ENCODE results near the gene CFAP97. TPM values are rescaled to one million over a fixed set of nuclear protein-coding genes. Genes with fewer than 3 reads are reported as not detected.
"Not testable (repeated sequence)": the region's sequence is repeated elsewhere in the genome, so short reads cannot be mapped to it uniquely, and the experiment has no call there.

CFAP97 gene
- total and polyA plus RNA-seq, 5 donors from 2014 or later: 28.3 to 87.1 (median 77.9) TPM

GRCh38 chr4:185212581-185212980, 8.8 kb upstream of the CFAP97 start:
- Histone ChIP-seq H3K27me3 (ENCODE audit: control insufficient read depth, insufficient read depth, low read length) (no peaks in the 10 kb centered on the region), H3K4me3 (ENCODE audit: low read depth, low read length) (peak overlapping the region; percentile 2), H3K36me3 (ENCODE audit: control insufficient read depth, insufficient read depth, low read length) (no peaks in the 10 kb centered on the region), H3K4me1 (ENCODE audit: control insufficient read depth, insufficient read depth, low read length, poor library complexity, severe bottlenecking) (peaks cover 23% of the 10 kb centered on the region), H3K9me3 (ENCODE audit: control insufficient read depth in 2 of 2, low read length in 2 of 2) (no peaks in the 10 kb centered on the region), H3K27ac (ENCODE audit: insufficient read depth, low read length, poor library complexity, severe bottlenecking) (no peak overlapping the region)
- peaks cover 29 to 72% (median 50%) of the 10 kb centered on the region in 4 donors for H3K4me1 Mint-ChIP-seq
- H3K36me3 Mint-ChIP-seq: no peaks in the 10 kb centered on the region
- peak overlapping the region in 2 of 3 donors; percentile 56 to 69 for H3K27ac Mint-ChIP-seq
- H3K4me3 Mint-ChIP-seq: peak overlapping the region in 1 of 4 donors; percentile 26
- H3K27me3 Mint-ChIP-seq: peaks cover 8% of the 10 kb centered on the region
- H3K9me3 Mint-ChIP-seq: no peaks in the 10 kb centered on the region
- DNase-seq: no peak
- no peak for ATAC-seq (ENCODE audit: low read depth in 2 of 2)

GRCh38 chr4:185211641-185212040, 7.8 kb upstream of the CFAP97 start:
- H3K27ac Mint-ChIP-seq: peak overlapping the region in 2 of 3 donors; percentile 8 to 19

GRCh38 chr4:185211035-185211434, 7.2 kb upstream of the CFAP97 start:
- peak overlapping the region; percentile 90 to 97 (median 94) for H3K4me3 Mint-ChIP-seq
- H3K9me3 Mint-ChIP-seq: no peaks in the 10 kb centered on the region
- H3K9me3 ChIP-seq (ENCODE audit: control insufficient read depth in 2 of 2, low read length in 2 of 2): no peaks in the 10 kb centered on the region
- H3K36me3 ChIP-seq (ENCODE audit: control insufficient read depth, insufficient read depth, low read length): no peaks in the 10 kb centered on the region
- H3K4me1 ChIP-seq (ENCODE audit: control insufficient read depth, insufficient read depth, low read length, poor library complexity, severe bottlenecking): peaks cover 23% of the 10 kb centered on the region
- H3K36me3 Mint-ChIP-seq: no peaks in the 10 kb centered on the region
- no peak overlapping the region for H3K27ac ChIP-seq (ENCODE audit: insufficient read depth, low read length, poor library complexity, severe bottlenecking)
- H3K27me3 ChIP-seq (ENCODE audit: control insufficient read depth, insufficient read depth, low read length): no peaks in the 10 kb centered on the region
- H3K27ac Mint-ChIP-seq: peak overlapping the region; percentile 38 to 85 (median 66)
- peaks cover 26 to 57% (median 41%) of the 10 kb centered on the region in 4 donors for H3K4me1 Mint-ChIP-seq
- peaks cover 8% of the 10 kb centered on the region for H3K27me3 Mint-ChIP-seq
- ATAC-seq (ENCODE audit: low read depth in 2 of 2) (no peak), DNase-seq (no peak)
- peak overlapping the region; percentile 86 for H3K4me3 ChIP-seq (ENCODE audit: low read depth, low read length)

More at GRCh38 chr4:185211641-185212040, 7.8 kb upstream of the CFAP97 start:
- H3K9me3 Mint-ChIP-seq: no peaks in the 10 kb centered on the region
- Histone ChIP-seq H3K27me3 (ENCODE audit: control insufficient read depth, insufficient read depth, low read length) (no peaks in the 10 kb centered on the region), H3K4me1 (ENCODE audit: control insufficient read depth, insufficient read depth, low read length, poor library complexity, severe bottlenecking) (peaks cover 23% of the 10 kb centered on the region), H3K27ac (ENCODE audit: insufficient read depth, low read length, poor library complexity, severe bottlenecking) (no peak overlapping the region), H3K9me3 (ENCODE audit: control insufficient read depth in 2 of 2, low read length in 2 of 2) (no peaks in the 10 kb centered on the region), H3K36me3 (ENCODE audit: control insufficient read depth, insufficient read depth, low read length) (no peaks in the 10 kb centered on the region), H3K4me3 (ENCODE audit: low read depth, low read length) (peak overlapping the region; percentile 86)
- H3K4me3 Mint-ChIP-seq: peak overlapping the region; percentile 90 to 97 (median 94)
- peaks cover 8% of the 10 kb centered on the region for H3K27me3 Mint-ChIP-seq
- no peak for ATAC-seq (ENCODE audit: low read depth in 2 of 2)
- DNase-seq: no peak
- H3K4me1 Mint-ChIP-seq: peaks cover 29 to 63% (median 44%) of the 10 kb centered on the region in 4 donors
- no peaks in the 10 kb centered on the region for H3K36me3 Mint-ChIP-seq

- Histone ChIP-seq H3K27me3 (ENCODE audit: control insufficient read depth, insufficient read depth, low read length) (no peaks in the 10 kb centered on the region), H3K9me3 (ENCODE audit: control insufficient read depth in 2 of 2, low read length in 2 of 2) (no peaks in the 10 kb centered on the region), H3K27ac (ENCODE audit: insufficient read depth, low read length, poor library complexity, severe bottlenecking) (no peak overlapping the region), H3K4me1 (ENCODE audit: control insufficient read depth, insufficient read depth, low read length, poor library complexity, severe bottlenecking) (peaks cover 24% of the 10 kb centered on the region), H3K36me3 (ENCODE audit: control insufficient read depth, insufficient read depth, low read length) (no peaks in the 10 kb centered on the region), H3K4me3 (ENCODE audit: low read depth, low read length) (peak overlapping the region; percentile 86)
- H3K4me3 Mint-ChIP-seq: peak overlapping the region; percentile 90 to 97 (median 94)
- H3K9me3 Mint-ChIP-seq: no peaks in the 10 kb centered on the region
- H3K27ac Mint-ChIP-seq: peak overlapping the region; percentile 38 to 85 (median 66)
- peaks cover 24 to 60% (median 41%) of the 10 kb centered on the region in 4 donors for H3K4me1 Mint-ChIP-seq
- peak; percentile 41 to 42 for ATAC-seq (ENCODE audit: low read depth in 2 of 2)
- H3K36me3 Mint-ChIP-seq: no peaks in the 10 kb centered on the region
- H3K27me3 Mint-ChIP-seq: peaks cover 8% of the 10 kb centered on the region
- peak; percentile 22 to 60 (median 47) for DNase-seq
Measured at GRCh38 chr4:185210102-185210981, 6.5 kb upstream of the CFAP97 start.

GRCh38 chr4:185209852-185210101, 6.0 kb upstream of the CFAP97 start:
- H3K4me3 ChIP-seq (ENCODE audit: low read depth, low read length); DNase-seq; H3K9me3 ChIP-seq (ENCODE audit: control insufficient read depth in 2 of 2, low read length in 2 of 2); H3K36me3 ChIP-seq (ENCODE audit: control insufficient read depth, insufficient read depth, low read length); H3K27ac Mint-ChIP-seq; ATAC-seq (ENCODE audit: low read depth in 2 of 2); H3K27me3 Mint-ChIP-seq; H3K4me3 Mint-ChIP-seq; H3K27me3 ChIP-seq (ENCODE audit: control insufficient read depth, insufficient read depth, low read length); H3K27ac ChIP-seq (ENCODE audit: insufficient read depth, low read length, poor library complexity, severe bottlenecking); H3K36me3 Mint-ChIP-seq; H3K9me3 Mint-ChIP-seq: not testable (repeated sequence)
- peaks cover 30% of the 10 kb centered on the region for H3K4me1 ChIP-seq (ENCODE audit: control insufficient read depth, insufficient read depth, low read length, poor library complexity, severe bottlenecking)
- peaks cover 27 to 62% (median 45%) of the 10 kb centered on the region in 4 donors for H3K4me1 Mint-ChIP-seq

- Mint-ChIP-seq H3K27me3 (peaks cover 8% of the 10 kb centered on the region), H3K36me3 (no peaks in the 10 kb centered on the region), H3K9me3 (no peaks in the 10 kb centered on the region), H3K4me3 (peak within 1 kb of the TSS; percentile 92 to 99 (median 96)), H3K4me1 (peaks cover 32 to 62% (median 47%) of the 10 kb centered on the region in 4 donors), H3K27ac (peak within 1 kb of the TSS in 2 of 3 donors; percentile 92 to 94)
- DNase-seq (peak; percentile 84 to 90 (median 86)), ATAC-seq (ENCODE audit: low read depth in 2 of 2) (peak; percentile 91 to 95)
- Histone ChIP-seq H3K36me3 (ENCODE audit: control insufficient read depth, insufficient read depth, low read length) (no peaks in the 10 kb centered on the region), H3K4me3 (ENCODE audit: low read depth, low read length) (peak within 1 kb of the TSS; percentile 87), H3K9me3 (ENCODE audit: control insufficient read depth in 2 of 2, low read length in 2 of 2) (no peaks in the 10 kb centered on the region), H3K27ac (ENCODE audit: insufficient read depth, low read length, poor library complexity, severe bottlenecking) (no peak within 1 kb of the TSS), H3K4me1 (ENCODE audit: control insufficient read depth, insufficient read depth, low read length, poor library complexity, severe bottlenecking) (peaks cover 35% of the 10 kb centered on the region), H3K27me3 (ENCODE audit: control insufficient read depth, insufficient read depth, low read length) (no peaks in the 10 kb centered on the region)
Measured at GRCh38 chr4:185209031-185209851, 5.4 kb upstream of the CFAP97 start, which contains the start of gene SNX25. Gene SNX25, plus strand, starts transcription at chr4:185209598. Its CDS starts 229 bp downstream, at chr4:185209827.

GRCh38 chr4:185207466-185207865, 3.7 kb upstream of the CFAP97 start:
- no peaks in the 10 kb centered on the region for H3K36me3 Mint-ChIP-seq
- DNase-seq: no peak
- H3K4me1 Mint-ChIP-seq: peaks cover 33 to 55% (median 46%) of the 10 kb centered on the region in 4 donors
- Histone ChIP-seq H3K9me3 (ENCODE audit: control insufficient read depth in 2 of 2, low read length in 2 of 2) (no peaks in the 10 kb centered on the region), H3K27ac (ENCODE audit: insufficient read depth, low read length, poor library complexity, severe bottlenecking) (no peak overlapping the region), H3K4me3 (ENCODE audit: low read depth, low read length) (no peak overlapping the region), H3K4me1 (ENCODE audit: control insufficient read depth, insufficient read depth, low read length, poor library complexity, severe bottlenecking) (peaks cover 48% of the 10 kb centered on the region), H3K36me3 (ENCODE audit: control insufficient read depth, insufficient read depth, low read length) (no peaks in the 10 kb centered on the region), H3K27me3 (ENCODE audit: control insufficient read depth, insufficient read depth, low read length) (no peaks in the 10 kb centered on the region)
- H3K9me3 Mint-ChIP-seq: no peaks in the 10 kb centered on the region
- H3K27ac Mint-ChIP-seq: no peak overlapping the region
- H3K4me3 Mint-ChIP-seq: peak overlapping the region in 1 of 4 donors; percentile 72
- H3K27me3 Mint-ChIP-seq: peaks cover 8% of the 10 kb centered on the region
- ATAC-seq (ENCODE audit: low read depth in 2 of 2): no peak

Data from CD4-positive, CD25-positive, alpha-beta regulatory T cell (primary cell).